GM13976 (cell line): ENCODE measurements around the gene TRIP13.
"Not testable (repeated sequence)": the region's sequence is repeated elsewhere in the genome, so short reads cannot be mapped to it uniquely, and the experiment has no call there.

Source experiments
- DNase-seq: peaks from one replicate; pipeline ENCODE4 v3.0.0; 2012; ENCODE audit warnings: low spot score
- CTCF ChIP-seq: IDR thresholded peaks from 2 replicates; pipeline ENCODE4 v1.5.1; 2012; ENCODE audit warnings: borderline replicate concordance, mild to moderate bottlenecking; ENCODE audit not compliant: insufficient read depth; ENCODE audit errors: extremely low read depth, missing control alignments, control extremely low read depth
- in situ Hi-C: fragments of 300-500 bp; cut with MboI; formaldehyde crosslinking; loops from one replicate; pipeline ENCODE4 v1.12.0; 2022; ENCODE audit warnings: low sequenced_read_pairs, mixed read lengths, inconsistent platforms; ENCODE audit not compliant: unreplicated experiment

Gene TRIP13

GRCh38 chr5:871596-872298 is 20.9 kb upstream of the TRIP13 start:
- TF ChIP-seq CTCF = no peak
- no peak for DNase-seq
- in situ Hi-C loops = no loop called here

GRCh38 chr5:872301-872700 is 20.4 kb upstream of the TRIP13 start:
- TF ChIP-seq CTCF = no peak
- in situ Hi-C loops = no loop called here
- DNase-seq = no peak

- DNase-seq = peak; percentile 78
- no peak for TF ChIP-seq CTCF
- in situ Hi-C loops = no loop called here
Observed at GRCh38 chr5:873328-873727, 19.4 kb upstream of the TRIP13 start.

- in situ Hi-C loops = no loop called here
- TF ChIP-seq CTCF = no peak
- no peak for DNase-seq
Observed at GRCh38 chr5:875931-876330, 16.8 kb upstream of the TRIP13 start.

- in situ Hi-C loops = no loop called here
- no peak for TF ChIP-seq CTCF
- DNase-seq = no peak
Observed at GRCh38 chr5:876398-877365, 16.0 kb upstream of the TRIP13 start.

- no peak for DNase-seq
- in situ Hi-C loops = no loop called here
- no peak for TF ChIP-seq CTCF
Observed at GRCh38 chr5:878125-878524, 14.6 kb upstream of the TRIP13 start.

- in situ Hi-C loops, DNase-seq: not testable (repeated sequence)
Observed at GRCh38 chr5:878677-879076, 14.0 kb upstream of the TRIP13 start.
